GM19023 (cell line): ENCODE data around the gene GIMAP6.
"Not testable (repeated sequence)": the region's sequence is repeated elsewhere in the genome, so short reads cannot be mapped to it uniquely, and the experiment has no call there.

ENCODE experiments used
- ATAC-seq: cut with Tn5 transposase; IDR thresholded peaks from one replicate; pipeline ENCODE4 v1.9.1; 2021; ENCODE audit warnings: mild to moderate bottlenecking, moderate library complexity; ENCODE audit not compliant: unreplicated experiment

The GIMAP6 gene

GRCh38 chr7:150648353-150649079 lies 16.3 kb upstream of the GIMAP6 start:
- ATAC-seq, result no peak

- no peak for ATAC-seq
These were observed 13.3 kb upstream of the GIMAP6 start for GRCh38 chr7:150645259-150646020.

GRCh38 chr7:150642926-150643325 lies 10.7 kb upstream of the GIMAP6 start:
- no peak for ATAC-seq

GRCh38 chr7:150641854-150642253 lies 9.7 kb upstream of the GIMAP6 start:
- ATAC-seq, result no peak

- ATAC-seq, result no peak
These were observed 1.7 kb upstream of the GIMAP6 start for GRCh38 chr7:150633926-150634325.

GRCh38 chr7:150631084-150631826 lies 930 bp downstream of the GIMAP6 start:
- ATAC-seq, result peak; percentile 39

GRCh38 chr7:150629347-150629746 lies 2.8 kb downstream of the GIMAP6 start:
- ATAC-seq, result no peak

GRCh38 chr7:150627959-150628358 lies 4.2 kb downstream of the GIMAP6 start:
- no peak for ATAC-seq

- no peak for ATAC-seq
These were observed 5.5 kb downstream of the GIMAP6 start for GRCh38 chr7:150626696-150627095.

GRCh38 chr7:150621376-150621775 lies 10.8 kb downstream of the GIMAP6 start:
- ATAC-seq, result no peak

- no peak for ATAC-seq
These were observed 11.4 kb downstream of the GIMAP6 start for GRCh38 chr7:150620617-150621371.

GRCh38 chr7:150620061-150620460 lies 12.1 kb downstream of the GIMAP6 start:
- ATAC-seq, result no peak

- not testable (repeated sequence) for ATAC-seq
These were observed 16.9 kb downstream of the GIMAP6 start for GRCh38 chr7:150615221-150615755.

GRCh38 chr7:150614426-150614825 lies 17.8 kb downstream of the GIMAP6 start:
- not testable (repeated sequence) for ATAC-seq

- ATAC-seq, result no peak
These were observed 18.3 kb downstream of the GIMAP6 start for GRCh38 chr7:150613880-150614279.

GRCh38 chr7:150612925-150613324 lies 19.3 kb downstream of the GIMAP6 start:
- no peak for ATAC-seq

GRCh38 chr7:150610233-150610632 lies 22.0 kb downstream of the GIMAP6 start:
- no peak for ATAC-seq

- not testable (repeated sequence) for ATAC-seq
These were observed 28.6 kb downstream of the GIMAP6 start for GRCh38 chr7:150603600-150603999.

GRCh38 chr7:150595361-150595760 lies 36.8 kb downstream of the GIMAP6 start:
- no peak for ATAC-seq

- no peak for ATAC-seq
These were observed 37.4 kb downstream of the GIMAP6 start for GRCh38 chr7:150594805-150595204.

- ATAC-seq, result no peak
These were observed 44.6 kb downstream of the GIMAP6 start for GRCh38 chr7:150587551-150587950.
